GM12875 (cell line): Measurements from ENCODE around the gene VWF.
"Not testable (repeated sequence)": the region's sequence is repeated elsewhere in the genome, so short reads cannot be mapped to it uniquely, and the experiment has no call there.

Source experiments
- H3K4me3 ChIP-seq: one replicate; pipeline ENCODE4 v1.5.1; 2011; ENCODE audit warnings: low read depth, low read length, control low read depth
- TF ChIP-seq, protein P1 (sequence below): IDR thresholded peaks from 2 replicates; pipeline ENCODE4 v1.5.1; 2011; ENCODE audit warnings: low read depth, mild to moderate bottlenecking, control low read depth, inconsistent platforms, low read length, moderate library complexity, borderline replicate concordance; ENCODE audit not compliant: insufficient read depth

The VWF gene

DNA sequence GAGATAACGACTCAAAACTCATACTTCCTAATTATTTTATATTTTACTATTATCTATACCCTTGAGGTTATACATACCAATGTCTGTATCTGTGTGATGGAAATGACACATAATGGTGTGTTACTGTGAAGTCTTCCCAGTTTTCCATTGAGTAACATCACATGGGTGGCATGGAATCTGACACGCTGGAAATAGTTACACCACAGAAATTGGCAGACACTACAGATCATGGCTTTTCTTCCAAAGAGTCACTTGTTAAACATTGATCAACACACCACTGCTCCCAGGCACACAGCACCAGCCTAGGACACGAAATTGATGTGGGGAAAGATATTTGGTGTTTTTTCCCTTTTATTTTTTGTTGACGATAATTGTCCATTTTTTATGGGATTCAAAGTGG is 33.0 kb upstream of the VWF start:
- TF ChIP-seq, protein P1, sequence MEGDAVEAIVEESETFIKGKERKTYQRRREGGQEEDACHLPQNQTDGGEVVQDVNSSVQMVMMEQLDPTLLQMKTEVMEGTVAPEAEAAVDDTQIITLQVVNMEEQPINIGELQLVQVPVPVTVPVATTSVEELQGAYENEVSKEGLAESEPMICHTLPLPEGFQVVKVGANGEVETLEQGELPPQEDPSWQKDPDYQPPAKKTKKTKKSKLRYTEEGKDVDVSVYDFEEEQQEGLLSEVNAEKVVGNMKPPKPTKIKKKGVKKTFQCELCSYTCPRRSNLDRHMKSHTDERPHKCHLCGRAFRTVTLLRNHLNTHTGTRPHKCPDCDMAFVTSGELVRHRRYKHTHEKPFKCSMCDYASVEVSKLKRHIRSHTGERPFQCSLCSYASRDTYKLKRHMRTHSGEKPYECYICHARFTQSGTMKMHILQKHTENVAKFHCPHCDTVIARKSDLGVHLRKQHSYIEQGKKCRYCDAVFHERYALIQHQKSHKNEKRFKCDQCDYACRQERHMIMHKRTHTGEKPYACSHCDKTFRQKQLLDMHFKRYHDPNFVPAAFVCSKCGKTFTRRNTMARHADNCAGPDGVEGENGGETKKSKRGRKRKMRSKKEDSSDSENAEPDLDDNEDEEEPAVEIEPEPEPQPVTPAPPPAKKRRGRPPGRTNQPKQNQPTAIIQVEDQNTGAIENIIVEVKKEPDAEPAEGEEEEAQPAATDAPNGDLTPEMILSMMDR, result no peak
- no peak overlapping the region for H3K4me3 ChIP-seq

DNA sequence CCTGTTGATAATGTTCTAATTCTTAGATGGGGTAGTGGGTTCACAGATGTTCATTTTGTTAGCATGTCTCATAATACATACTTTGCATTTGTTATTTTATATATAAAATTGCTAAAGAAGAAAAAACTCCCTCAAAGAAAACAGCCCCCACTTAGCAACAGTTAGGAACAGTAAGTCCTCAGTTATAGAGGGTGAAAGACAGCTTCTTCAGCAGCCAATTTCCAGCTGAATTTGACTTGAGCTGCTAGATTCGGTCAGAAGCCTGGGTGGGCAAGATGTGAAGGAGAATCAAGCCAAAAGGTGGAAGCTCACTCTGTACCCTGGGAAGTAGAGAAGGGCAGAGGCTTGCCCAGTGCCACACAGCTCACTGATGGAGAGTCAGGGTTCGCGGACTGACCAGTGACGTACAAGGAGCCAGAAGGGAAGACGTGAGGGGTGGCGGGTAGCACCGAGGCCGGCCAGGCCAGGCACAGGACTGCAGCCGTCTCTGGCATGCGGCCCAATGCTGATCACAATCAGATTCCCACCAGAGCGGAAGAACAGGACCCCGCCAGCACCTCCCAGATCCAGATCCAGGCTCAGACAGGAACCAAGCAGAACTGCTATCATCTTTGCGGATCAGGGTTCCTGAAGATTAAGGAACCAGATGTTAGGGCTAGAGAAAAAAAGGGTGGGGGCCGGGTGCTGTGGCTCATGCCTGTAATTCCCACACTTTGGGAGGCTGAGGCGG is 30.4 kb upstream of the VWF start:
- H3K4me3 ChIP-seq, result no peak overlapping the region
- TF ChIP-seq, protein P1, result no peak

DNA sequence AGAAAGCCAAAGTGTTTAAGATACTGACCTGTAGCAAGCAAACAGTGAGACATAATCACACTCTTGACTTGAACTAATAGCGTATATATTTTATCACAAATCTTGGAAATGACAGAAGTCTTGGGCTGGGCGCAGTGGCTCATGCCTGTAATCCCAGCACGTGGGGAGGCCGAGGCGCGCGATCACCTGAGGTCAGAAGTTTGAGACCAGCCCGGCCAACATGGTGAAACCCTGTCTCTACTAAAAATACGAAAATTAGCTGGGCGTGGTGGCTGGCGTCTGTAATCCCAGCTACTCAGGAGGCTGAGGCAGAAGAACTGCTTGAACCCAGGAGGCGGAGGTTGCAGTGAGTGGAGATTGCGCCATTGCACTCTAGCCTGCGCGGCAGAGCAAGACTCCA is 24.3 kb upstream of the VWF start:
- H3K4me3 ChIP-seq, result not testable (repeated sequence)

DNA sequence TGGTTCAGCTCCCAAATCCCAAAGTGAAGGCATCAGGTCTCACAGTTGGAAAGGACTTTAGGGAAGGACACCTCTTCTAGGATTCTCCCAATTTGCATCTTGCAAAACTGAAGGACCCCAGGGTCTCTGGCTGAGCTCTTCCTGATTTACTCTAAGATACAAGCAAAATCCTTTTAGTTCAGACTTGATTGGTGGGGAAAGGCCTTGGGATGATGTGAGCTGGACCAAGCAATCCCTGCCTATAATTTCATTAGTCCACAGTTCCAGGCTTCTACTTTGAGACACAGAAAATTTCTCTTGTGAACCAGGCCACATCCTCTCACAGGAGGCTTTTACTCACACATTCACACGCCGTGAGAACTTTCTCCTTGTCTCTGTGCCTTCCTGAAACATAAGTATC is 23.6 kb upstream of the VWF start:
- TF ChIP-seq, protein P1, result no peak

DNA sequence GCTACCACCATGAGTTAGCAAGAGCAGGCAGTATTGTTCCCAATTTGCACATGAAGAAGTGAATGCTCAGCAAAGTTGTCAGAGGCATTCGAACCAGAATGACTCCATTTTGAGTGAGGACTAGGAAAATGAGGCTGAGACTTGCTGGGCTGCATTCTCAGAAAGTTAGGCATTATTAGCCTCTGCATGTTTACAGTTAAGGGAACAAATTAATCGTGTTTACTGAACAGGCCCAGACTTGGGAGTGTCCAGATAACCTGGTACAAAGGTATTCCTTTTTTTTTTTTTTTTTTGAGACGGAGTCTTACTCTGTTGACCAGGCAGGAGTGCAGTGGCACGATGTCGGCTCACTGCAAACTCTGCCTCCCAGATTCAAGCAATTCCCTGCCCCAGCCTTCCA is 22.5 kb upstream of the VWF start:
- H3K4me3 ChIP-seq, result no peak overlapping the region
- TF ChIP-seq, protein P1, result no peak

More for the DNA sequence above, 23.6 kb upstream of the VWF start:
- no peak overlapping the region for H3K4me3 ChIP-seq

DNA sequence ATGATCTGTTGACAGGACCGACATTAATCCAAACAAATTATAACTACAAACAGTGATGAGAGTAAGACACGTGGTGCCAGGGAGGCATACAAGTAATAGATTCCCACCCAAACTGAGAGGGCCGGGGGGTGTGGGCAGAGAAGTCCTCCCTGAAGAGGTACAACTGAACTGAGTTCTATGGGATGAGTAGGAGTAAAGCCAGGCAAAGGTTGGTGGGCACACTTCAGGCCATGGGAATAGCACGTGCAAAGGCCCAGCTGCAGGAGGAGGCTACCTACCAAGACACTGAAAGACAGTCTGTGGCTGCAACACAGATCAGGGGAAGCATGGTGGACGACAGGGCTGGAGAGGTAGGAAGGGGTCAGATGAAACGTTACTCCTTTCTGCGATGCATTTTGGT is 22.0 kb upstream of the VWF start:
- no peak overlapping the region for H3K4me3 ChIP-seq
- TF ChIP-seq, protein P1, result no peak

DNA sequence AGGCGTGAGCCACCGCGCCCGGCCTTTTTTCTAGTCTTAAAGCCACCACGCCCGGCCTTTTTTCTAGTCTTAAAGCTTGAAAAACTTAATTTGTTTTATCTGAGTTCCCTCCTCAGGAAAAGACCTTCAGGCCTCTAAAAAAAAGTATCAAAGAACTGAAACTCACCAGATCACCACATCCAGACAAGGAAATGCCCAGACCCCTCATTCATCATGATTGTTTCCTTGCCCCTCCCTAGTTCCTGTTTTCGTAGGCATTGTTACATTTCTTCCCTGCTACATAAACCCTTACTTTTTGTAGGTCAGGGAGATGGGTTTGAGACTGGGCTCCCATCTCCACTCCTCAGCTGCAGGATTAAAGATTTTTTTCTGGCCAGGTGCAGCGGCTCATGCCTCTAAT is 21.1 kb upstream of the VWF start:
- no peak overlapping the region for H3K4me3 ChIP-seq
- TF ChIP-seq, protein P1, result no peak
